Measurements from ENCODE around the gene SH3PXD2A. TPM values are rescaled to one million over a fixed set of nuclear protein-coding genes. Genes with fewer than 3 reads are reported as not detected.

Gene SH3PXD2A
- total and polyA plus RNA-seq, 3 donors from 2014 or later: 10.8 to 12.1 (median 12.0) TPM

GRCh38 chr10:103712146-103712545 lies 143.2 kb downstream of the SH3PXD2A start:
- Histone ChIP-seq H3K9me3 (no peaks in the 10 kb centered on the region), H3K27ac (no peak overlapping the region), H3K4me1 (peaks cover 9% of the 10 kb centered on the region), H3K36me3 (ENCODE audit: low read depth, missing control alignments) (no peaks in the 10 kb centered on the region), H3K4me3 (no peak overlapping the region), H3K27me3 (no peaks in the 10 kb centered on the region)
- WGBS, 2 donors: 77 to 83% methylated on average over 5 of the region's 5 CpGs
- TF ChIP-seq CTCF (IDR thresholded peaks at IDR 0.05) (no peak), POLR2A (IDR thresholded peaks at IDR 0.05) (no peak)
- intact Hi-C loops (cut with DNase I; ENCODE audit: low total_unique reads): no loop called here
- DNase-seq: no peak

GRCh38 chr10:103711351-103711994 lies 143.9 kb downstream of the SH3PXD2A start:
- intact Hi-C loops (cut with DNase I; ENCODE audit: low total_unique reads): no loop called here
- peak in 1 of 3 experiments; percentile 21 for TF ChIP-seq CTCF (IDR thresholded peaks at IDR 0.05)
- TF ChIP-seq POLR2A (IDR thresholded peaks at IDR 0.05): no peak
- WGBS, 2 donors: 88 to 92% methylated on average over 9 to 15 of the region's 15 CpGs
- Histone ChIP-seq H3K27me3 (no peaks in the 10 kb centered on the region), H3K27ac (no peak overlapping the region), H3K4me1 (peaks cover 9% of the 10 kb centered on the region), H3K9me3 (no peaks in the 10 kb centered on the region), H3K4me3 (no peak overlapping the region), H3K36me3 (ENCODE audit: low read depth, missing control alignments) (no peaks in the 10 kb centered on the region)
- no peak for DNase-seq

GRCh38 chr10:103710490-103710889 lies 144.9 kb downstream of the SH3PXD2A start:
- Histone ChIP-seq H3K4me3 (no peak overlapping the region), H3K4me1 (peaks cover 5% of the 10 kb centered on the region), H3K27me3 (no peaks in the 10 kb centered on the region), H3K36me3 (ENCODE audit: low read depth, missing control alignments) (no peaks in the 10 kb centered on the region), H3K27ac (no peak overlapping the region), H3K9me3 (no peaks in the 10 kb centered on the region)
- no peak for TF ChIP-seq CTCF (IDR thresholded peaks at IDR 0.05)
- no peak for TF ChIP-seq POLR2A (IDR thresholded peaks at IDR 0.05)
- DNase-seq: no peak
- intact Hi-C loops (cut with DNase I; ENCODE audit: low total_unique reads): no loop called here
- 88 to 89% methylated on average over 4 of the region's 4 CpGs for WGBS, 2 donors

GRCh38 chr10:103709341-103709920 lies 145.9 kb downstream of the SH3PXD2A start:
- no peak for DNase-seq

More at GRCh38 chr10:103709341-103709920, 145.9 kb downstream of the SH3PXD2A start:
- intact Hi-C loops (cut with DNase I; ENCODE audit: low total_unique reads): no loop called here
- H3K27me3 ChIP-seq: no peaks in the 10 kb centered on the region
- H3K9me3 ChIP-seq: no peaks in the 10 kb centered on the region
- H3K36me3 ChIP-seq (ENCODE audit: low read depth, missing control alignments): no peaks in the 10 kb centered on the region
- H3K4me3 ChIP-seq: no peak overlapping the region
- WGBS, 2 donors: 87 to 90% methylated on average over 8 of the region's 8 CpGs
- TF ChIP-seq CTCF (IDR thresholded peaks at IDR 0.05) (no peak), POLR2A (IDR thresholded peaks at IDR 0.05) (no peak)
- H3K27ac ChIP-seq: no peak overlapping the region
- peaks cover 5% of the 10 kb centered on the region for H3K4me1 ChIP-seq
